Fibroblast of gingiva (primary cell): ENCODE measurements around the gene HDAC8.
A peak's percentile ranks its signal among the peaks of the same experiment; 100 is the strongest.
"Not testable (repeated sequence)": the region's sequence is repeated elsewhere in the genome, so short reads cannot be mapped to it uniquely, and the experiment has no call there.

Experiments
- DNase-seq: peaks from one replicate; pipeline ENCODE4 v3.0.0-alpha.2; 2011; ENCODE audit warnings: low read depth

Gene HDAC8

DNA sequence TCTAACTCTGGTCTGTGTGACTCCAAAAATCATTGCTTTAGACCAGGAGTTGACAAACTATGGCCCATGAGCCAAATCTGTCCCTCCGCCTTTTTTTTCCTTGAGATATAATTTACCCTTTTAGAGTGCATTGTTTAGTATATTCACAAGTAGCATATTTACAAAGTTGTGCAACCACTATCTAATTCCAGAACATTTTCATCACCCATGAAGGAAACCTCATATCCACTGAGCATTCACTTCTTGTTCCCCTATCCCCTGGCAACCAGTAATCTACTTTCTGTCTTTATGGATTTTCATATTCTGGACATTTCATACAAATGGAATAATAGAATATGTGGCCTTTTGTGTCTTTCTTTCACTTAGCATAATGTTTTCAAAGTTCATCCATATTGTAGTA, 199.5 kb downstream of the HDAC8 start:
- DNase-seq = peak; percentile 42

DNA sequence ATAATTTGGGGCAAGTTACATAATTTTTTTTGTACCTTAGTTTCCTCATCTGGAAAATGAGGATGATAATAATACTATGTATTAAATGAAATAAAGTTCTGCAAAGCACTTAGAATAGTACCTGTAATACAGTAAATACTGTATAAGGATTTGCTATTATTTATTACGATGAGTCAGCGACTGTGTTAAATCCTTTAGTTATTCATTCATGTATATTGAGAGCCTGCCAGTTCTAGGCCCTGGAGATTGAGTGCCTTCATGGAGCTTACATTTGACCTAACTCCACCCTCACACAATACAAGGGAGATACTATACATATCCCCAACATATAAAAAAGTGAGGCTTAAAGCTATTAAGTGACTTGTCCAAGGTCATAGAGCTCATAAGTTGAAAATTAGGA, 199.9 kb downstream of the HDAC8 start:
- no peak for DNase-seq

DNA sequence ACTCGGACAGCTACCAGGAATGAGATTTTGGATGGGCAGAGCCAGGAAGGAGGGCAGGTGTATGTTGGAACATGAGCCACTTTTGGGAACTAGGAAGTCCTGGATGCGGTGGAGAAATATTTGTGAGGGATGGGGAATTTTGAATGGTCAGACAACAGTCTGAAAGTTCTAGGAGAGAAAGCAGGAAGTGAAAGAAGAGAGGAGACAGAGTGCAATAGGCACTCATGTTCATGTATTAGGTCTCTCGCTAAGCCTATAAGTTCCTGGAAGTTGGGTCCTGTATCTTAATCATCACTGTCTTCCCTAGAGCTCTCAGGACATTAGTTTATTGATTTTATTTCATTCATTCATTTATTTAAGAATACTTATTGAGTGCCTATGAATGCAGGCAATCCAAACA, 201.2 kb downstream of the HDAC8 start:
- no peak for DNase-seq

DNA sequence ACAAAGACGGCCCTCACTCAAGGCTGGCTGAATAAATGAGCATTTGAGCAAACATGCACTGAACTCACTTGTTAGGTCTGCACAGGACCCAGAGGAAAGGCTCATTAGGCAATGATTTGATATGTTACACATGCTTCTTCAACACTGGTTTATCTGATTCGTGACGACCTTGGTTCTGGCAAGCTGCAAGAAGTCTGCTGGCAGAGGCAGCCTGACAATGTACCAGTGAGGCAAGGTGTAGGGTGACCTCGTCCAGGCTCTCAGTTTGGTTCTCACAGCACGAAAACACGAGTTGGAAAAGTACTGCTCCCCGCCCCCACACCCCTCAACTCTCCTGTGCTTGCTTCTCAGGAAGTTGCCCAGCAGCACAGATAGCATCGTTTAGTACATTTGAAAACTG, 203.8 kb downstream of the HDAC8 start:
- DNase-seq = no peak

- DNase-seq = no peak
These were observed 205.1 kb downstream of the HDAC8 start for GRCh38 chrX:72367516-72367915.

DNA sequence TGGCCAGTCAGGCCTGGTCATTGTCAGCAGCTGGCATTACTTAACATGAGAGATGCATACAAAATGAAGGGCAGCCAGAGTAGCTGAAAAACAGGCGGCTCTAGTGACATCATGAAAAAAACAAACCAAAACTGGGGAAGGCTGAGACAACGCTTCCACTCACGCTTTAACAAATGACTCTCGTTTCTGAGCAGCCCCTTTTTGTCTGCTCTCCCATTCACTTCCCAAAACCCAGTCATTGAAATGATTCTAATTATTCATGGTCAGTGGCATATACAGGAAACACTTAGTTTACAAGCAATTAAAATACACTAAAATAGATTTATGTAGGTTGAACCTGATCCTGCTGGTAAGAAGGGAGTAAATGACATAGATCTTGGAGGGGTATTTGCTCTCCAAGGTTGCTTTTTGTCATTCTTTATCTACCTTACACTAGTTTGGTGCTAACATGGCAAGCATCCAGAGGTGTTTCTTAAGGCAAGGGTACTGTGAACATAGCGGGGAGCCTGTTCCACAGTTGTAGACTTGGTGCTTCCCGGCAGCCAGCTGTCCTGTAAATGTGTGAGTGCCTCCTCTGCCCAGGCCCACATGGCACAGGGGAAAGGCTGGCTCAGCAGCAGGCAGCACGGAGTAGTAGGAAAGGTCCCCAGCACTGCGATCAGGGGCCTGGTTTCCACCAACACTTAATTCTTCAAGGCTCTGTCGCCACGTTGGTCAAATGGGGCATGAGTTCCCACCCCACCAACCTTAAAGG, 205.8 kb downstream of the HDAC8 start:
- no peak for DNase-seq

- DNase-seq = no peak
These were observed 206.5 kb downstream of the HDAC8 start for GRCh38 chrX:72366178-72366577.

GRCh38 chrX:72365126-72365525, 207.5 kb downstream of the HDAC8 start:
- DNase-seq = no peak

- no peak for DNase-seq
These were observed 212.3 kb downstream of the HDAC8 start for GRCh38 chrX:72360326-72360725.

DNA sequence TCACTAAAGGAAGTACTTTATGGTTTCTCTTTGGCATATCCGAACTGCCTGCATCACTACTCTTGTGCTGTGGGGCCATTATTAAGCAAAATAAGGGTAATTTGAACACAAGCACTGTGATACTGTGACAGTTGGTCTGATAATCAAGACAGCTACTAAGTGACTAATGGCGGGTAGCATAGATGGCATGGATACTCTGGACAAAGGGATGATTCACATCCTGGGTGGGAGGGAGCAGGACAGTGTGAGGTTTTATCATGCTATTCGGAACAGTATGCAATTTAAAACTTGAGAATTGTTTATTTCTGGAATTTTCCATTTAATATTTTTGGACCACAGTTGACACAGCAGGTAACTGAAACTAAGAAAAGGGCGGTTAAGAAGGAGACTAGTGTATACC, 214.3 kb downstream of the HDAC8 start:
- no peak for DNase-seq

- DNase-seq = no peak
These were observed 219.9 kb downstream of the HDAC8 start for GRCh38 chrX:72352786-72353185.

- DNase-seq = peak; percentile 69
These were observed 220.9 kb downstream of the HDAC8 start for GRCh38 chrX:72351606-72352334.

- DNase-seq = no peak
These were observed 223.5 kb downstream of the HDAC8 start for GRCh38 chrX:72349190-72349589.

GRCh38 chrX:72348247-72348979, 224.2 kb downstream of the HDAC8 start:
- DNase-seq = no peak

- DNase-seq = peak; percentile 10
These were observed 225.3 kb downstream of the HDAC8 start for GRCh38 chrX:72347366-72347765.

GRCh38 chrX:72346302-72346949, 226.2 kb downstream of the HDAC8 start:
- no peak for DNase-seq

DNA sequence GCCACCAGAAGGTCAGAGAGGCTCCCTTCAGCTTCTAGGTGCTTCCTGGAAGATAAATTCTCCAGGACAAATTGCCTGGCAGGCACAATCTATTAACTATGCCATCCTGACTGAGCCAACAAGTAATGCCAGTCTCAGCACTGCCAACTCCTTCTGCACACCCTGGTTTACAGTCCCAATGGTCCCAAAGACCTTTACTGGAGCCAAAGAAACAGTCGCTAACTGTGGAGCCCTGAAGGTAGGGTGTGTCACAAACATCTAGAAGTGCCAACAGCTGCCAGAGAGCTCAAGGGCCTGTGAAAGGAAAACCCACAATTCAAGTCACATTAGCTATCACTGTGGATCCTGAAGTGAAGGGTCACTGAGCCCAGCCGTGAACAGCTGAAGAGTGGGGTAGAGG, 232.0 kb downstream of the HDAC8 start:
- no peak for DNase-seq

DNA sequence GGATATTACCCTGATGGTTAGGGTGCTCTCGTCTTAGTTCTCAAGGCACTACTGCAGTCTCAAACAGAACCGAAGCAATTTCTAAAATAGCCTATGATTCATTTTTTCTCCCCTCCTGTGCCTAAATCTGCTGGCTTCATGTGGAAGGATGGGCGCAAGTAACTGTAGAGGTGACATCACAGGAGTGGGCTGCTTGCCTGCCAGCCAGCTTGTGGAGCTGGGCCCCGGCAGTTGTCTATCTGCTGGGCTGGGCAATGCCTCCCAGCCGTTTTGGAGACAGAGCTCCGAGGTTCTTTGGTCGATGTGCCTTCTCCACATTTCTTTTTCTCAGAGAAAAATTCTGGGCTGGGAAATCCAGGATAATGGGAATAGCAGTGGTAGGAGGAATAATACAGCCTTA, 232.6 kb downstream of the HDAC8 start:
- no peak for DNase-seq

DNA sequence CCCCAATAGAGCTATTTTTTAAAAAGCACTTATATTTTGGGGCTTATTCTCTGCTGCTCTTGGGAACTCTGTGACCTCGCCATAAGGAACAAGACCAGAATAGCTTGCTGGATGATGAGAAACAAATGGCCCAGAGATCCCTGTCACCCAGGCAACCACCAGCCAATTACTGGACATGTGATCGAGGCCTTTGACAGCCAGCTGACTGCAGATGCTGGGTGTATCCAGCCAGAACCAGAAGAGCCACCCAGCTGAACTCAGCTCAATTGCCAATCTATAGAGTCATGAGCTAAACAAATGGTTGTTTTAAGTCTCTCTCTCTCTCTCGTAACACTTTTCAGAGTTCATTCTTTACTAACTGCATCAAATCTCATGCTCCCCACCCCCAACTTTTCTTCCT, 242.5 kb downstream of the HDAC8 start:
- DNase-seq = no peak

DNA sequence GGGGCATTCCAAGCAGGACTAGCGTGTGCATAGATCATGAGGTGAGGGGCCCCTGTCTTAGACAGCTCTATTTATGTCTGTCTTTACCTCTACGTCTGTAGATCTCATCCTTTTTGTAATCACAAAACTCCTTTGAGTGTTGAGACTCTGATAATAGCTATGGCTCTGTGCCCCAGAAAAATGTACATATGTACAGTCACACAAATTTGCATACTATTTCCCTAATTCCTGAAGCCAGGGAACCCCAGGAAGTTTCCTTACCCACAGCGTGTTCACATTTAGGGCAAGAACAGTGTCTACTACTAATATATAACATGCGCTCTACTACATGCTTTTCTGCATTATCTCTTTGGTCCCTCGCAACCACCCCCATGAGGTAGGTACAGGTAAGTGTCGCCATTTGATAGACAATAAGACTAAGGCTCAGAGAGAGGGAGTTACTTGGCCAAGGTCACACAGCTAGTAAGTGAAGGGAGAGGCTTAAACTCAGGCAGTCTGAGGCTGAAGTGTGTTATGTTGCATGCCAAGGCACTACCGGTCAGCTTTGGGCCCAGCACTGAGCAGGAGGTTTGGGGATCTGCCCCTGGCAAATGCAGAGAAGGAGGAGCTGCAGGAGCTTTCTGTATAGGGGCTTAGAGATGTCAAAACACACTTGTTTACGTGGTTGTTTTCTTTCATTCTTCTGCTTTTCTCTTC, 245.9 kb downstream of the HDAC8 start:
- DNase-seq = no peak

DNA sequence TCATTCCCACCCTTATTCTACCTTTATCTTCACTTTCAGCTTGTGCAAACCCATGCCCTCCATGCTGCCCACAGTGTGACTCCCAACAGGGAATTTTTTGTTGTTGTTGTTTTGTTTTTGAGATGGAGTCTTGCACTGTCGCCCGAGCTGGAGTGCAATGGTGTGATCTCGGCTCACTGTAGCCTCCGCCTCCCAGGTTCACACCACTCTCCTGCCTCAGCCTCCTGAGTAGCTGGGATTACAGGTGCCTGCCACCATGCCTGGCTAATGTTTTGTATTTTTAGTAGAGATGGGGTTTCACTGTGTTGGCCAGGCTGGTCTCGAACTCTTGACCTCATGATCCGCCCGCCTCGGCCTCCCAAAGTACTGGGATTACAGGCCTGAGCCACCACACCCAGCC, 253.0 kb downstream of the HDAC8 start:
- DNase-seq = not testable (repeated sequence)

GRCh38 chrX:72317139-72317538, 255.5 kb downstream of the HDAC8 start:
- DNase-seq = no peak
